HepG2 (cell line): ENCODE data around the gene ZNF382. TPM values are rescaled to one million over a fixed set of nuclear protein-coding genes. Genes with fewer than 3 reads are reported as not detected.

Source experiments
- ARNT2 ChIP-seq: sonication (generic); formaldehyde crosslinking; IDR thresholded peaks from 2 replicates; pipeline ENCODE4 v1.8.0; 2022; ENCODE audit warnings: mild to moderate bottlenecking, low read depth, missing genetic modification reagents, moderate library complexity
- CEBPB ChIP-seq: IDR thresholded peaks from 2 replicates; pipeline ENCODE4 v1.6.1; 2011; ENCODE audit warnings: low read depth, low read length, improper control_type of control experiment, borderline replicate concordance
- HNRNPLL ChIP-seq: fragments of 200-400 bp; formaldehyde crosslinking; IDR thresholded peaks from 2 replicates; pipeline ENCODE4 v1.6.1; 2017; ENCODE audit warnings: mild to moderate bottlenecking, low read depth, low read length; ENCODE audit not compliant: poor library complexity, severe bottlenecking
- MIER2 ChIP-seq: IDR thresholded peaks from 2 replicates; pipeline ENCODE4 v1.6.1; 2016; ENCODE audit warnings: missing biosample characterization, missing genetic modification reagents
- MLLT10 ChIP-seq: sonication (generic); formaldehyde crosslinking; IDR thresholded peaks from 2 replicates; pipeline ENCODE4 v1.4.0; 2020; ENCODE audit warnings: missing genetic modification reagents
- ZNF12 ChIP-seq: sonication (generic); formaldehyde crosslinking; IDR thresholded peaks from 2 replicates; pipeline ENCODE4 v1.5.0; 2020; ENCODE audit warnings: missing genetic modification reagents
- ZNF331 ChIP-seq: sonication (generic); formaldehyde crosslinking; IDR thresholded peaks from 2 replicates; pipeline ENCODE4 v1.4.0; 2020; ENCODE audit warnings: missing genetic modification reagents
- ZNF367 ChIP-seq: sonication (generic); formaldehyde crosslinking; IDR thresholded peaks from 2 replicates; pipeline ENCODE4 v1.4.0; 2020; ENCODE audit warnings: missing genetic modification reagents, borderline replicate concordance
- ZNF619 ChIP-seq: sonication (generic); formaldehyde crosslinking; IDR thresholded peaks from 2 replicates; pipeline ENCODE4 v1.4.0; 2020; ENCODE audit warnings: mild to moderate bottlenecking, missing genetic modification reagents
- ZNF749 ChIP-seq: sonication (generic); formaldehyde crosslinking; IDR thresholded peaks from 2 replicates; pipeline ENCODE4 v1.8.0; 2022; ENCODE audit warnings: mild to moderate bottlenecking, missing genetic modification reagents, moderate library complexity, borderline replicate concordance
- ZNF775 ChIP-seq: sonication (generic); formaldehyde crosslinking; IDR thresholded peaks from 2 replicates; pipeline ENCODE4 v1.4.0; 2020; ENCODE audit warnings: missing genetic modification reagents, mild to moderate bottlenecking, moderate library complexity, borderline replicate concordance
- ZSCAN25 ChIP-seq: sonication (generic); formaldehyde crosslinking; IDR thresholded peaks from 2 replicates; pipeline ENCODE4 v1.8.0; 2022; ENCODE audit warnings: mild to moderate bottlenecking, missing genetic modification reagents
- polyA plus RNA-seq, 8 experiments: library from polyadenylated mRNA; depleted of rRNA in 3 of 8; stranded (reverse) in 7 of 8; unstranded in 1 of 8; fragments of >200 nt; fragmentation: Illumina TruSeq in 4 of 8; extraction: Trizol in 4 of 8; gene quantifications; 2 replicates each; pipeline versions ENCODE4 v1.2.1 to v1.2.3, GENCODE V29; 2011 to 2016; ENCODE audit warnings: low read depth in 4 of 8, missing spikeins in 1 of 8, mixed read lengths in 1 of 8; ENCODE audit not compliant: insufficient read depth in 1 of 8
- total RNA-seq, 5 experiments: library from RNA; depleted of rRNA; stranded (reverse); fragments of >200 nt; fragmentation: Illumina TruSeq; extraction: Trizol; gene quantifications; 2 replicates each; pipeline ENCODE4 v1.2.3, GENCODE V29; 2016; ENCODE audit warnings: low read depth in 1 of 5
- TF ChIP-seq, protein P1 (sequence below): sonication (generic); formaldehyde crosslinking; IDR thresholded peaks from 2 replicates; pipeline ENCODE4 v1.5.1; 2020; ENCODE audit warnings: mild to moderate bottlenecking, missing genetic modification reagents
- TF ChIP-seq, protein P2 (sequence below): sonication (generic); formaldehyde crosslinking; IDR thresholded peaks from 2 replicates; pipeline ENCODE4 v1.9.0; 2022; ENCODE audit warnings: missing genetic modification reagents, mild to moderate bottlenecking, borderline replicate concordance
- TF ChIP-seq, protein P3 (sequence below): IDR thresholded peaks from 2 replicates; pipeline ENCODE4 v1.6.1; 2016; ENCODE audit warnings: mild to moderate bottlenecking
- TF ChIP-seq, protein P4 (sequence below): IDR thresholded peaks from 2 replicates; pipeline ENCODE4 v1.6.1; 2016; ENCODE audit warnings: mild to moderate bottlenecking, missing biosample characterization, missing genetic modification reagents
- TF ChIP-seq, protein P5 (sequence below): sonication (generic); formaldehyde crosslinking; IDR thresholded peaks from 2 replicates; pipeline ENCODE4 v1.4.0; 2020; ENCODE audit warnings: missing genetic modification reagents, borderline replicate concordance

The ZNF382 gene
- total and polyA plus RNA-seq, 2 of the 13 experiments (the other 11 are each of a cell fraction or from before 2014, with no cell fraction given) = 2.3 to 6.8 TPM

DNA sequence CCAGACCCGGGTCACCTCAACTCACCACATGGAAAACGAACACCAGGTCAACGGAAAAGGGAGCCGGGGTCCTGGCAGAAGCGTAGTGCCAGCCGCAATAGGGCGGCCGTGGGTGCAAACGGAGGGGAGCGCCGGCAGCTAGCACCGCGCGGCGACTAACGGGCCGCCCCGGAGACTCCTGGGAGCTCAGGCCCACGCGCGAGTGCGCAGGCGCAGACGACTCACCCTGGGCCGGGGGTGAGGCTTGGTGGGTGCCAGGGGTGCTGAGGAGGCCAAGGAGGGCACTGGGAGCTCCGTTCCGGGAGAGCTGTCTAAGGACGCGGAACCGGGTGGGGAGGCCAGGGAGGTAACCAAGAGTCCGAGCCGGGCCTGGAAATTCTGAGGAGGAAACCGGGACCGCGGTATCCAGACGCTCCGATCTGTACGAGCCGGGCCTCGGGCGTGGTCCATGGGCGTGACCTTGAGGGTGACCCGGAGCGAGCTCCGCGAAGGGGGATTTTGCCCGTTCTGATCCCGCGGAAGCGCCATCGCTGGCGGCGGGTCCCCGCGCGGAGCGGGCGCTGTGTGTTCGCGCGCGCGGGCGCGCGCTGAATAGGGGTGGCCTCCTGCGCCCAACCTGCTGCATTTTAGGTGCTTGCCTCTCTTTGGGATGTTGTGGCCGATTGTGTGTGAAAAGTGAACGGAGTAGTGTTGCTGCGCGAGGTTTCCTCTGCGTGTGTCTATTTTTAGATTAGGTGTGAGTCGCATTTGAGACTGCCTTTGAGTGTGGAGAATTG lies at the start of gene ZNF382 (continued):
- 0 out of 2 replicates have a peak, but pooled peaks have one; percentile 13 for TF ChIP-seq ZNF331 (CRISPR knock-in tag)
- peak; percentile 60 for TF ChIP-seq HNRNPLL
- TF ChIP-seq MLLT10 (CRISPR knock-in tag) = no peak
- TF ChIP-seq, protein P1, sequence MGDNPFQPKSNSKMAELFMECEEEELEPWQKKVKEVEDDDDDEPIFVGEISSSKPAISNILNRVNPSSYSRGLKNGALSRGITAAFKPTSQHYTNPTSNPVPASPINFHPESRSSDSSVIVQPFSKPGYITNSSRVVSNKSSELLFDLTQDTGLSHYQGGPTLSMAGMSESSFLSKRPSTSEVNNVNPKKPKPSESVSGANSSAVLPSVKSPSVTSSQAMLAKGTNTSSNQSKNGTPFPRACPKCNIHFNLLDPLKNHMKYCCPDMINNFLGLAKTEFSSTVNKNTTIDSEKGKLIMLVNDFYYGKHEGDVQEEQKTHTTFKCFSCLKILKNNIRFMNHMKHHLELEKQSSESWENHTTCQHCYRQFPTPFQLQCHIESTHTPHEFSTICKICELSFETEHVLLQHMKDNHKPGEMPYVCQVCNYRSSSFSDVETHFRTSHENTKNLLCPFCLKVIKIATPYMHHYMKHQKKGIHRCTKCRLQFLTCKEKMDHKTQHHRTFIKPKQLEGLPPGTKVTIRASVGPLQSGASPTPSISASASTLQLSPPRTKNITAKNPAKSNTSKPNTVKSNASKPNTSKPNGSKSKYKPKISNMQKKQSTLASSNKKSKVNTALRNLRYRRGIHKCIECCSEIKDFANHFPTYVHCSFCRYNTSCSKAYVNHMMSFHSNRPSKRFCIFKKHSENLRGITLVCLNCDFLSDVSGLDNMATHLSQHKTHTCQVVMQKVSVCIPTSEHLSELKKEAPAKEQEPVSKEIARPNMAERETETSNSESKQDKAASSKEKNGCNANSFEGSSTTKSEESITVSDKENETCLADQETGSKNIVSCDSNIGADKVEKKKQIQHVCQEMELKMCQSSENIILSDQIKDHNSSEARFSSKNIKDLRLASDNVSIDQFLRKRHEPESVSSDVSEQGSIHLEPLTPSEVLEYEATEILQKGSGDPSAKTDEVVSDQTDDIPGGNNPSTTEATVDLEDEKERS (CRISPR knock-in tag) = no peak
- no peak; the same call in 1 of the 2 replicates for TF ChIP-seq ZNF775 (CRISPR knock-in tag)
- TF ChIP-seq ZNF12 (CRISPR knock-in tag) = no peak
- TF ChIP-seq ARNT2 (CRISPR knock-in tag) = peak; percentile 9; the same call in 1 of the 2 replicates
- no peak for TF ChIP-seq CEBPB
- no peak for TF ChIP-seq ZSCAN25 (CRISPR knock-in tag)
- no peak for TF ChIP-seq ZNF367 (CRISPR knock-in tag)
- TF ChIP-seq, protein P2, sequence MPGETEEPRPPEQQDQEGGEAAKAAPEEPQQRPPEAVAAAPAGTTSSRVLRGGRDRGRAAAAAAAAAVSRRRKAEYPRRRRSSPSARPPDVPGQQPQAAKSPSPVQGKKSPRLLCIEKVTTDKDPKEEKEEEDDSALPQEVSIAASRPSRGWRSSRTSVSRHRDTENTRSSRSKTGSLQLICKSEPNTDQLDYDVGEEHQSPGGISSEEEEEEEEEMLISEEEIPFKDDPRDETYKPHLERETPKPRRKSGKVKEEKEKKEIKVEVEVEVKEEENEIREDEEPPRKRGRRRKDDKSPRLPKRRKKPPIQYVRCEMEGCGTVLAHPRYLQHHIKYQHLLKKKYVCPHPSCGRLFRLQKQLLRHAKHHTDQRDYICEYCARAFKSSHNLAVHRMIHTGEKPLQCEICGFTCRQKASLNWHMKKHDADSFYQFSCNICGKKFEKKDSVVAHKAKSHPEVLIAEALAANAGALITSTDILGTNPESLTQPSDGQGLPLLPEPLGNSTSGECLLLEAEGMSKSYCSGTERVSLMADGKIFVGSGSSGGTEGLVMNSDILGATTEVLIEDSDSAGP (CRISPR knock-in tag) = peak; percentile 80; the same call in 1 of the 2 replicates
- TF ChIP-seq, protein P3, sequence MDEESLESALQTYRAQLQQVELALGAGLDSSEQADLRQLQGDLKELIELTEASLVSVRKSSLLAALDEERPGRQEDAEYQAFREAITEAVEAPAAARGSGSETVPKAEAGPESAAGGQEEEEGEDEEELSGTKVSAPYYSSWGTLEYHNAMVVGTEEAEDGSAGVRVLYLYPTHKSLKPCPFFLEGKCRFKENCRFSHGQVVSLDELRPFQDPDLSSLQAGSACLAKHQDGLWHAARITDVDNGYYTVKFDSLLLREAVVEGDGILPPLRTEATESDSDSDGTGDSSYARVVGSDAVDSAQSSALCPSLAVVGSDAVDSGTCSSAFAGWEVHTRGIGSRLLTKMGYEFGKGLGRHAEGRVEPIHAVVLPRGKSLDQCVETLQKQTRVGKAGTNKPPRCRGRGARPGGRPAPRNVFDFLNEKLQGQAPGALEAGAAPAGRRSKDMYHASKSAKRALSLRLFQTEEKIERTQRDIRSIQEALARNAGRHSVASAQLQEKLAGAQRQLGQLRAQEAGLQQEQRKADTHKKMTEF (CRISPR knock-in tag) = peak; percentile 46; the same call in 1 of the 2 replicates
- TF ChIP-seq MIER2 (CRISPR knock-in tag) = no peak
- TF ChIP-seq ZNF619 (CRISPR knock-in tag) = no peak
- TF ChIP-seq, protein P4, sequence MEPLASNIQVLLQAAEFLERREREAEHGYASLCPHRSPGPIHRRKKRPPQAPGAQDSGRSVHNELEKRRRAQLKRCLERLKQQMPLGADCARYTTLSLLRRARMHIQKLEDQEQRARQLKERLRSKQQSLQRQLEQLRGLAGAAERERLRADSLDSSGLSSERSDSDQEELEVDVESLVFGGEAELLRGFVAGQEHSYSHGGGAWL (CRISPR knock-in tag) = no peak
- no peak for TF ChIP-seq ZNF749 (CRISPR knock-in tag)
- TF ChIP-seq, protein P5, sequence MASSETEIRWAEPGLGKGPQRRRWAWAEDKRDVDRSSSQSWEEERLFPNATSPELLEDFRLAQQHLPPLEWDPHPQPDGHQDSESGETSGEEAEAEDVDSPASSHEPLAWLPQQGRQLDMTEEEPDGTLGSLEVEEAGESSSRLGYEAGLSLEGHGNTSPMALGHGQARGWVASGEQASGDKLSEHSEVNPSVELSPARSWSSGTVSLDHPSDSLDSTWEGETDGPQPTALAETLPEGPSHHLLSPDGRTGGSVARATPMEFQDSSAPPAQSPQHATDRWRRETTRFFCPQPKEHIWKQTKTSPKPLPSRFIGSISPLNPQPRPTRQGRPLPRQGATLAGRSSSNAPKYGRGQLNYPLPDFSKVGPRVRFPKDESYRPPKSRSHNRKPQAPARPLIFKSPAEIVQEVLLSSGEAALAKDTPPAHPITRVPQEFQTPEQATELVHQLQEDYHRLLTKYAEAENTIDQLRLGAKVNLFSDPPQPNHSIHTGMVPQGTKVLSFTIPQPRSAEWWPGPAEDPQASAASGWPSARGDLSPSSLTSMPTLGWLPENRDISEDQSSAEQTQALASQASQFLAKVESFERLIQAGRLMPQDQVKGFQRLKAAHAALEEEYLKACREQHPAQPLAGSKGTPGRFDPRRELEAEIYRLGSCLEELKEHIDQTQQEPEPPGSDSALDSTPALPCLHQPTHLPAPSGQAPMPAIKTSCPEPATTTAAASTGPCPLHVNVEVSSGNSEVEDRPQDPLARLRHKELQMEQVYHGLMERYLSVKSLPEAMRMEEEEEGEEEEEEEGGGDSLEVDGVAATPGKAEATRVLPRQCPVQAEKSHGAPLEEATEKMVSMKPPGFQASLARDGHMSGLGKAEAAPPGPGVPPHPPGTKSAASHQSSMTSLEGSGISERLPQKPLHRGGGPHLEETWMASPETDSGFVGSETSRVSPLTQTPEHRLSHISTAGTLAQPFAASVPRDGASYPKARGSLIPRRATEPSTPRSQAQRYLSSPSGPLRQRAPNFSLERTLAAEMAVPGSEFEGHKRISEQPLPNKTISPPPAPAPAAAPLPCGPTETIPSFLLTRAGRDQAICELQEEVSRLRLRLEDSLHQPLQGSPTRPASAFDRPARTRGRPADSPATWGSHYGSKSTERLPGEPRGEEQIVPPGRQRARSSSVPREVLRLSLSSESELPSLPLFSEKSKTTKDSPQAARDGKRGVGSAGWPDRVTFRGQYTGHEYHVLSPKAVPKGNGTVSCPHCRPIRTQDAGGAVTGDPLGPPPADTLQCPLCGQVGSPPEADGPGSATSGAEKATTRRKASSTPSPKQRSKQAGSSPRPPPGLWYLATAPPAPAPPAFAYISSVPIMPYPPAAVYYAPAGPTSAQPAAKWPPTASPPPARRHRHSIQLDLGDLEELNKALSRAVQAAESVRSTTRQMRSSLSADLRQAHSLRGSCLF (CRISPR knock-in tag) = no peak
